Fibroblast of skin of left biceps (primary cell): ENCODE data around the gene CACNA2D2.

ENCODE experiments used
- DNase-seq, 2 experiments: peaks; one replicate each; pipeline ENCODE4 v3.0.0-alpha.2; 2013; ENCODE audit warnings: low read depth in 2 of 2

The CACNA2D2 gene

GRCh38 chr3:50428007-50428633 is 75.3 kb downstream of the CACNA2D2 start:
- DNase-seq = no peak

- no peak for DNase-seq
These were observed 76.2 kb downstream of the CACNA2D2 start for GRCh38 chr3:50427217-50427616.

GRCh38 chr3:50425911-50426310 is 77.5 kb downstream of the CACNA2D2 start:
- DNase-seq = no peak

GRCh38 chr3:50423543-50423942 is 79.9 kb downstream of the CACNA2D2 start:
- no peak for DNase-seq

DNA sequence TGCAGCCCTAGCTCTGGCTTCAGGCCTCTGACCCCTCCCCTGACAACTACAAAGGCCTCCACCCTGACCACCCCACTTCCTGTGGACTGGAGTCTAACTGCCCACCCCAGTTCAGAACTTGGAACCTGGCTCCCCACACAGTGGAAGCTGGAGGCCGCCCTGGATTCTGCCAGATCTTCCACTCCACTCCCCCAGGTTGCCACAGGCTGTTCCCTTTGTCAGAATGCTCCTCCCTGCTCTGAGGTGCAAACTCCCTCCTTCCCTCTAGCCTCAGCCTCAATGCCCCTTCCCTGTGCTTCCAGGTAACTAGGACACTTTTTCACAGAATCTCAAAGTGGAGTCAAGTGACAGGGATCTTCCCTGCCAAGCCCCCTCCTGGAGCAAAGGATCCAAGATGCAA is 81.3 kb downstream of the CACNA2D2 start:
- DNase-seq = no peak

DNA sequence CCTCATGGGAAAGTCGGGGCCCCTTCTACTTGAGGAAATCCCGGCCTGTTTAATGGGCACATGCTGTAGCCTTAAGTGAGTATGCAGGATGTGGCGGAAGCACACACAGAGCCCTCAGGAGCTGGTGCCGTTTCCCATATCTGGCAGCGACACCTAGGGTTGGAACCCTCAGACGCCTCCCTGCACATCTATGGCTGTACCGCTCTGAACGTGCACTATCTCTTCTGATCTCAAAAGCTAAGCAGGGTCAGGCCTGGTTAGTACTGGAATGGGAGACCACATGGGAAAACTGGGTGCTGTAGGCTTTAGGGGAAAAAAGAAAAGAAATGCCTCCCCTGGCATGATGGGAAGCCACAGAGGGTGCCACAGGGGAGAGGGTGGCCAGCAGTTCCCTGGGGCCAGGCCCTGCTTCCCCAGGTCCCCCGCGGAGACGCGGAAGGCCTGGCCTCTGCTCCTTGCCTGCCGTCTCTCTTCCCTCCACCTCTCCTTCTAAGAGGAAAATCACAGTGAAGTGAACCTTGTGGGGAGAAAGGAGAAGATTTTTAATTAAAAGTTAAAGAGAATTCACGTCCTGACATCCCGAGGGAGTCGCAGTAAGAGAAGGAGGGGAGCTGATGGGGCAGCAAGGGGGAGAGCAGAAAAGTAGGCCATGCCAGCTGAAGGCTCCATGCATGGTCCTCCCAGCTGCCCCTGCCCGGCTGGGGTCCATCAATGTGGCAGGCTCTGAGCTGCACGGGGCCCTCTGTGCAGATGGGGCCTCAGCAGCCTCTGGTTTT is 83.7 kb downstream of the CACNA2D2 start:
- no peak for DNase-seq

GRCh38 chr3:50418850-50419249 is 84.6 kb downstream of the CACNA2D2 start:
- peak; percentile 20 to 28 for DNase-seq

GRCh38 chr3:50417637-50418033 is 85.8 kb downstream of the CACNA2D2 start:
- no peak for DNase-seq

DNA sequence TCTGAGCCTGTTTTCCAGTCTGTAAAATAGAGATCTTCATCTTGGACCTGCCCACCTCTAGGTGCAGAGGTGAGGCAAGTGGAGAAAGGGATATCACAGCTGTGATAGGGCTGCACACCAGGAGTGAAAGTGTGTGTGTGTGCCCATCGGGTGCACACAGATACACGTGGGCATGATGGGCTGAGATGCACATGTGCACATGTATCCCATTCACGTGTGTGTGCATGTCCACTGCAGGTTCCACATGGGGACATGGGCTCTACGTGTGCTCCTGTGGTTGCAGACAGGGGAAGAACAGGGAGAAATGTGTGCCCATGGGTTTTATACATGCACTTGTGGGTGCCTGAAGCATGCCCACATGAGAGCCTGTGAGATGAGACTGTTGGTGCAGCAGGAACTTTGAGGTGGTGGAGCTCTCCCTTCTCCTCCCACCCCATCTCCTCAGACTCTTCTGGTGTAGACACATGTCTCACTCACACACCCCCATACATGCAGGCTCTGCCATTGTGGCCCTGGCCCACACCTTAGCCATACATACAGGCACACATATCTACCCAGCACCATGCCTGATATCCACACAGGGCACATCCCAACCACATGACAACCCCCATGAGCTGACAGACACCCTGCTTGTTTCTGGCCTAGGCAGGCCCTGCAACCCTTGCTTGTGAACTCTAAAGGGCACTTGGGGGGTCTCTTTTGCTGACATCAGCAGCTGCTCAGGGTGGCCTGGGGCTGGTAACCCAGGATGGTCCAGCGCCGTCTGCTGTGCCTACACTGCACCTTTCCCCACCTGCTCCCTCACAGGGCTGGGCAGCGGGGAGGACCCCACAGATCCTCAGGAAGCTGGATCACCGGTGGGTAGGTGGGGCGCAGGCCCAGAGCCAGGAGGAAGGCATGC is 86.4 kb downstream of the CACNA2D2 start:
- DNase-seq = no peak

DNA sequence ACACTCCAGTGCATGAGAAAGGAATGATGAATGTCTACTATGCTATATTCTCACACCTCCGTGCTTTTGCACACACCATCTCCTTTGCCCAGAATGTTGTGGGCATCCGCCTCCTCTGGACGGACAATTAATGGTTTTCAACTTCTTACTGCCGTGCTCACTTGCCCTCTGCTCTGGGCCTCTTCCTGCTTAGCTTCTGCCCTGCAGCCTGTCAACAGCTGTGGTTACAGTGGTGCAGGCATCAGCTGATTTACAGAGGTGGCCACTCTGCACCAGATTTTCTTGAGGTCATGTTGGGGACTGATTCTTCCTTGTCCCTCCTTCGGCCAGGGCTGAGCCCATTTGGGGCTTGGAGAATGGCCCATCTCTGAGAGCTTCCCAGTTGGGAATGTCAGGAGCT is 87.6 kb downstream of the CACNA2D2 start:
- DNase-seq = no peak

GRCh38 chr3:50415061-50415460 is 88.4 kb downstream of the CACNA2D2 start:
- no peak for DNase-seq

- DNase-seq = no peak
These were observed 88.8 kb downstream of the CACNA2D2 start for GRCh38 chr3:50414616-50415015.

DNA sequence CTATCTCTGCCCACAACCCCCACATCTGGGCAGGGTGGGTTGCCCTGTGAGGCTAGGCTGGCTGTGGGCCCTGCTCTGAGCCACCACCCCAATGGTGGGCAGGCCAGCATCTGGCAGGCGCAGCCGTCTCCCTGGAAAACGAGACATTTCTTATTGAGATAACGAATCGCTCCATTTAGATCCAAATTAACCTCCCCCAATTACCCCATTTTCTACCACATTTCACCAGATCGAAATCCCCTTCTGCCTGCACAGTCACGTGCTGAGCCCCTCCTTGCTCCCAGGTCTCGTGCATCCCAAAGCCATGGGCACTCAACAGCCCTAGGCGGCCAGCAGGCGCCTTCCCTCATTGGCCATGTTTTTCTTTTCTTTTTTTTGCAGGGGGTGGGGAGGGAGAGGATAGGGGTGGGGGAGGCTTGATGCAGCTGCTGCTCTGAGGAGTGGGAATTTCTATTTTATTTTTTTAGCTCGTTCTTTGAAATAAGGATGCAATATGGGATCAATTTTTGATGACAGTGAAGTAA is 91.1 kb downstream of the CACNA2D2 start:
- no peak for DNase-seq

- no peak for DNase-seq
These were observed 92.2 kb downstream of the CACNA2D2 start for GRCh38 chr3:50411229-50411628.

GRCh38 chr3:50410608-50411139 is 92.8 kb downstream of the CACNA2D2 start:
- no peak for DNase-seq

GRCh38 chr3:50410185-50410584 is 93.2 kb downstream of the CACNA2D2 start:
- no peak for DNase-seq

DNA sequence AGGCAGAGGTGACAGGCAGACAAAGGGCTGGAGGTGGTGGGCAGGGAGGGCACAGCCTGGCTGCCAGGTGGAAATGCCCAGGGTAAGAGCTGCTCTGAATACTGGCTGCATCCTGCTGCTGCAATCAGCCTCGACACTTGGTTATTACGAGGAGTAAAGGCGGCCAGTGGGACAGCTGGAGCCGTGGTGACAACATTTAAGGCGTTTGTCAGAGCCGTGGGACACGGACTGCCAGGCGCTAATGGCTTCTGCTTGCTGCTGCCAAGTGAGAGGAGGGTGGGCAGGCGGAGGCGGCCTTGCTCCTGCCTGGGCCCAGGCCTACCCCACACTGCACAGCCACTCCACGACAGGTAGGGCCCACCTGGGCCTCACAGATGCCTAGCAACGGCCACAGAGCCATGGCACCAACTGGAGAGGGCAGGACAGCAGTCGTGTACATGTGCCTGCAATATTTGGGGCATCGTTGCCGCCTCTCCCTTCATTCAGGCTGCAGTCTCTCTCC is 94.9 kb downstream of the CACNA2D2 start:
- no peak for DNase-seq

GRCh38 chr3:50406487-50406886 is 96.9 kb downstream of the CACNA2D2 start:
- no peak for DNase-seq

- no peak for DNase-seq
These were observed 98.2 kb downstream of the CACNA2D2 start for GRCh38 chr3:50405249-50405648.

- no peak for DNase-seq
These were observed 101.3 kb downstream of the CACNA2D2 start for GRCh38 chr3:50401978-50402595.

GRCh38 chr3:50396502-50396901 is 106.9 kb downstream of the CACNA2D2 start:
- DNase-seq = no peak
